ENCODE results near the gene OR4F6. TPM values are rescaled to one million over a fixed set of nuclear protein-coding genes. Genes with fewer than 3 reads are reported as not detected.

OR4F6 gene
- polyA plus RNA-seq, 4 donors = 0.03 TPM; not detected in 3

DNA sequence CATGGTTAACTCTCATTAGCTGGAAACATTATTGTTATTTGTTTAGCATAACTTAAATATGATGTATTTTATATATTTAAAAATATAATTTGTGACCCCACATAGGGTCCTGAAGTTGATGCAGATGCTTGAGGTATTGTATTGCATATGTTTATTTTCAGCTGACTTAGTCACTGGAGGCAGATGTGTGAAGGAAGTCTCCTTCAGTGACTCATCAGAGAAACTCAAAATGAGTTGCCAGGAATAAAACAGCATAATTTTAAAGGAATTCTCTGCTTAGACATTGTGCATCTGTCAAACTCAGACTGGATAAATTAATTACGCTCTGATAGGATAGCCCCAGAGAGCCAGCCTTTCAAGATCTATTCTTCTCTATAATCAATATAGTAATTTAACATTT, 7.9 kb upstream of the OR4F6 start:
- no peak overlapping the region for H3K4me3 ChIP-seq (ENCODE audit: low read depth in 1 of 3, low read length in 3 of 3)
- H3K27ac ChIP-seq (ENCODE audit: low read depth in 1 of 3, low read length in 2 of 3) = no peak overlapping the region
- H3K27me3 ChIP-seq (ENCODE audit: control insufficient read depth in 3 of 3, insufficient read depth in 3 of 3, low read length in 3 of 3) = no peaks in the 10 kb centered on the region
- no peaks in the 10 kb centered on the region for H3K4me1 ChIP-seq (ENCODE audit: control insufficient read depth in 3 of 3, insufficient read depth in 2 of 3, low read depth in 1 of 3, low read length in 2 of 3)
- WGBS, 3 donors = 85 to 90% (median 85%) methylated on average over 1 of the region's 1 CpG
- no peaks in the 10 kb centered on the region for H3K9me3 ChIP-seq (ENCODE audit: control insufficient read depth in 2 of 2, insufficient read depth in 1 of 2, low read depth in 1 of 2, low read length in 1 of 2)
- no peak for FAIRE-seq
- DNase-seq = no peak
- no peaks in the 10 kb centered on the region for H3K36me3 ChIP-seq (ENCODE audit: control insufficient read depth in 3 of 3, insufficient read depth in 2 of 3, low read depth in 1 of 3, low read length in 3 of 3)

DNA sequence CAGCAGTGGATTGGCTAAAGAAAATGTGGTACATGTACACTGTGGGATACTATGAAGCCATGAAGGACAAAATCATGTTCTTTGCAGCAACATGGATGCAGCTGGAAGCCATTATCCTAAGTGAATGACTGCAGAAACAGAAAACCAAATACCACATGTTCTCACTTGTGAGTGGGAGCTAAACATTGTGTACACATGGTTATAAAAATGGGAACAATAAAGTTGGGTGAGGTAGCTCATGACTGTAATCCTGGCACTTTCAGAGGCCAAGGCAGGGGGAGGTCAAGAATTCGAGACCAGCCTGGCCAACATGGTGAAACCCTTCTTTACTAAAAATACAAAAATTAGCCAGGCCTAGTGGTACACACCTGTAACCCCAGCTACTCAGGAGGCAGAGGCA, 3.6 kb upstream of the OR4F6 start:
- Histone ChIP-seq H3K9me3 (ENCODE audit: control insufficient read depth in 2 of 2, insufficient read depth in 1 of 2, low read depth in 1 of 2, low read length in 1 of 2) (no peaks in the 10 kb centered on the region), H3K4me3 (ENCODE audit: low read depth in 1 of 3, low read length in 3 of 3) (no peak overlapping the region), H3K4me1 (ENCODE audit: control insufficient read depth in 3 of 3, insufficient read depth in 2 of 3, low read depth in 1 of 3, low read length in 2 of 3) (no peaks in the 10 kb centered on the region), H3K27me3 (ENCODE audit: control insufficient read depth in 3 of 3, insufficient read depth in 3 of 3, low read length in 3 of 3) (no peaks in the 10 kb centered on the region), H3K36me3 (ENCODE audit: control insufficient read depth in 3 of 3, insufficient read depth in 2 of 3, low read depth in 1 of 3, low read length in 3 of 3) (no peaks in the 10 kb centered on the region), H3K27ac (ENCODE audit: low read depth in 1 of 3, low read length in 2 of 3) (no peak overlapping the region)
- WGBS, 3 donors = 37 to 71% (median 41%) methylated on average over 1 of the region's 1 CpG
- FAIRE-seq (no peak), DNase-seq (no peak)

GRCh38 chr15:101801048-101801447, 2.3 kb upstream of the OR4F6 start:
- Histone ChIP-seq H3K9me3 (ENCODE audit: control insufficient read depth in 2 of 2, insufficient read depth in 1 of 2, low read depth in 1 of 2, low read length in 1 of 2) (no peaks in the 10 kb centered on the region), H3K27me3 (ENCODE audit: control insufficient read depth in 3 of 3, insufficient read depth in 3 of 3, low read length in 3 of 3) (no peaks in the 10 kb centered on the region), H3K4me3 (ENCODE audit: low read depth in 1 of 3, low read length in 3 of 3) (no peak overlapping the region), H3K4me1 (ENCODE audit: control insufficient read depth in 3 of 3, insufficient read depth in 2 of 3, low read depth in 1 of 3, low read length in 2 of 3) (no peaks in the 10 kb centered on the region), H3K36me3 (ENCODE audit: control insufficient read depth in 3 of 3, insufficient read depth in 2 of 3, low read depth in 1 of 3, low read length in 3 of 3) (no peaks in the 10 kb centered on the region), H3K27ac (ENCODE audit: low read depth in 1 of 3, low read length in 2 of 3) (no peak overlapping the region)
- DNase-seq (no peak), FAIRE-seq (no peak)
- 89 to 100% (median 96%) methylated on average over 1 of the region's 1 CpG for WGBS, 3 donors

- FAIRE-seq (no peak), DNase-seq (no peak)
- no peak overlapping the region for H3K27ac ChIP-seq (ENCODE audit: low read depth in 1 of 3, low read length in 2 of 3)
- 73 to 79% (median 79%) methylated on average over 5 of the region's 5 CpGs for WGBS, 3 donors
- no peaks in the 10 kb centered on the region for H3K4me1 ChIP-seq (ENCODE audit: control insufficient read depth in 3 of 3, insufficient read depth in 2 of 3, low read depth in 1 of 3, low read length in 2 of 3)
- peaks cover 0 to 2% (median 0%) of the 10 kb centered on the region in 3 donors for H3K27me3 ChIP-seq (ENCODE audit: control insufficient read depth in 3 of 3, insufficient read depth in 3 of 3, low read length in 3 of 3)
- H3K36me3 ChIP-seq (ENCODE audit: control insufficient read depth in 3 of 3, insufficient read depth in 2 of 3, low read depth in 1 of 3, low read length in 3 of 3) = no peaks in the 10 kb centered on the region
- no peaks in the 10 kb centered on the region for H3K9me3 ChIP-seq (ENCODE audit: control insufficient read depth in 2 of 2, insufficient read depth in 1 of 2, low read depth in 1 of 2, low read length in 1 of 2)
- H3K4me3 ChIP-seq (ENCODE audit: low read depth in 1 of 3, low read length in 3 of 3) = no peak overlapping the region
Observed at GRCh38 chr15:101803676-101804075, 367 bp downstream of the OR4F6 start.

DNA sequence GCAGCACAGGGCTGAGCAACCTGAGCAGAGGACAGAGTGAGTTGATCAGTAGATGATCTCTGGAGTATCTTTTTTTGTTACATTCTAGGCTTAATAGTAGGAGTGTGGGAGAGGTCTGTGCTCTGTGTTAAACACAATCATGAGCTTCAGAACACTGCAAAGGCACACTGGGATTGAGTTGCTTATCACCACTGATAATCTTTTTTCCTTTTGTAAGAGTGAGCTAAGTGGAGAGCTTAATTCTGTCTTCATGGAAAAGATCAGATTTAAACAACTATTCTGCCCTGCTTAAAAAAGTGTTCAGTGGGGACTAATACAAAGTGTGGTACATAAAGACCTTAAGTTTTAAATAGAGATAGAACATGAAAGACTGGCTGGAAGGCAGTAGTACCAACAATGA, 1.1 kb downstream of the OR4F6 start:
- H3K27ac ChIP-seq (ENCODE audit: low read depth in 1 of 3, low read length in 2 of 3) = no peak overlapping the region
- FAIRE-seq = no peak
- H3K27me3 ChIP-seq (ENCODE audit: control insufficient read depth in 3 of 3, insufficient read depth in 3 of 3, low read length in 3 of 3) = peaks cover 0 to 2% (median 0%) of the 10 kb centered on the region in 3 donors
- no peaks in the 10 kb centered on the region for H3K4me1 ChIP-seq (ENCODE audit: control insufficient read depth in 3 of 3, insufficient read depth in 2 of 3, low read depth in 1 of 3, low read length in 2 of 3)
- H3K36me3 ChIP-seq (ENCODE audit: control insufficient read depth in 3 of 3, insufficient read depth in 2 of 3, low read depth in 1 of 3, low read length in 3 of 3) = no peaks in the 10 kb centered on the region
- H3K4me3 ChIP-seq (ENCODE audit: low read depth in 1 of 3, low read length in 3 of 3) = no peak overlapping the region
- H3K9me3 ChIP-seq (ENCODE audit: control insufficient read depth in 2 of 2, insufficient read depth in 1 of 2, low read depth in 1 of 2, low read length in 1 of 2) = no peaks in the 10 kb centered on the region
- no peak for DNase-seq

DNA sequence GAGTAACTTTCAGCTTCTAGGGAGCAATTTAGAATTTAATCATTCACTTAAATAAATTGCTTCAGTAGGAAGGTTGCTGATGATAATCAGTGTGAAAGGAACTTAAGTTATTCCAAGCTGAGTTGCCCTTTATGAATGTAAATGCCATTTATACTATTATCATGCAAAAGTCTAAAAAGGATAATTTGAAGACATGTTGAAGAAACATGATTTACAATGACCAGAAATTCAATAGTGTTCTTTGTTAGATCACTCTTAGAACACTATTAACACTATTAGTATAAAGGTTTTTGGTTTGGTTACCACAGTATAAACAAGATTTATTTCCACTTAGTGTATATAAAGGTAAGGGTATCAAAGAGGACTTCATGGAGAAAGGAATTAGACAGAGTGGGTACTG, 1.6 kb downstream of the OR4F6 start:
- no peaks in the 10 kb centered on the region for H3K9me3 ChIP-seq (ENCODE audit: control insufficient read depth in 2 of 2, insufficient read depth in 1 of 2, low read depth in 1 of 2, low read length in 1 of 2)
- no peak for FAIRE-seq

GRCh38 chr15:101805605-101806345, 2.5 kb downstream of the OR4F6 start:
- WGBS, 3 donors = 64 to 69% (median 67%) methylated on average over 6 of the region's 6 CpGs
- H3K9me3 ChIP-seq (ENCODE audit: control insufficient read depth in 2 of 2, insufficient read depth in 1 of 2, low read depth in 1 of 2, low read length in 1 of 2) = no peaks in the 10 kb centered on the region
- H3K27ac ChIP-seq (ENCODE audit: low read depth in 1 of 3, low read length in 2 of 3) = no peak overlapping the region
- no peak for FAIRE-seq
- H3K27me3 ChIP-seq (ENCODE audit: control insufficient read depth in 3 of 3, insufficient read depth in 3 of 3, low read length in 3 of 3) = peaks cover 0 to 2% (median 0%) of the 10 kb centered on the region in 3 donors
- DNase-seq = no peak
- peaks cover 0 to 10% (median 0%) of the 10 kb centered on the region in 3 donors for H3K4me1 ChIP-seq (ENCODE audit: control insufficient read depth in 3 of 3, insufficient read depth in 2 of 3, low read depth in 1 of 3, low read length in 2 of 3)
- no peak overlapping the region for H3K4me3 ChIP-seq (ENCODE audit: low read depth in 1 of 3, low read length in 3 of 3)
- H3K36me3 ChIP-seq (ENCODE audit: control insufficient read depth in 3 of 3, insufficient read depth in 2 of 3, low read depth in 1 of 3, low read length in 3 of 3) = no peaks in the 10 kb centered on the region

More for the DNA sequence above, 1.6 kb downstream of the OR4F6 start:
- H3K27me3 ChIP-seq (ENCODE audit: control insufficient read depth in 3 of 3, insufficient read depth in 3 of 3, low read length in 3 of 3) = peaks cover 0 to 2% (median 0%) of the 10 kb centered on the region in 3 donors
- no peak overlapping the region for H3K4me3 ChIP-seq (ENCODE audit: low read depth in 1 of 3, low read length in 3 of 3)
- H3K36me3 ChIP-seq (ENCODE audit: control insufficient read depth in 3 of 3, insufficient read depth in 2 of 3, low read depth in 1 of 3, low read length in 3 of 3) = no peaks in the 10 kb centered on the region
- no peak overlapping the region for H3K27ac ChIP-seq (ENCODE audit: low read depth in 1 of 3, low read length in 2 of 3)
- H3K4me1 ChIP-seq (ENCODE audit: control insufficient read depth in 3 of 3, insufficient read depth in 2 of 3, low read depth in 1 of 3, low read length in 2 of 3) = peaks cover 0 to 5% (median 0%) of the 10 kb centered on the region in 3 donors
- DNase-seq = no peak

DNA sequence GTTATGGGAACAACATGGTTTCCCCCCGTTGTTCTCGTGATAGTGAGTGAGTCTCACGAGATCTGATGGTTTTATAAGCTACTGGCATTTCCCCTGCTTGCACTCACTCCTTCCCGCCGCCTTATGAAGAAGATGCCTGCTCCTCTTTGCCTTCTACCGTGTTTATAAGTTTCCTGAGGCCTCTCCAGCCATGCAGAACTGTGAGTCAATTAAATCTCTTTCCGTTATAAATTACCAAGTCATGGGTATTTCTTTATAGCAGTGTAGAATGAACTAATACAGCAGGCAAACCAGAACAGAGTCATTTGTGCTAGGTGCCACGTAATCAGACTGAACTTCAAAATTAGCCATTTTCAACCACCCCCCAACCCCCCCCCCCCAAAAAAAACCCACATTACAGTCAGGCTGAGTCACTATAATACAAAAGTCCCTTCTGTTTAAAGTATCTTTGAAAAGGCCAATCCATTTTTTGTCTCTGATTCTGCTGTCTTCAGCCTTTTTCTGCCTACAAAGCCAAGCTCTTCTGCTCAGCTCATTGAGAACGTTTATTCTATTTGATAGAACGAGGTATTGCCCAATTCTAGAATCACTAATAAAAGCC, 4.1 kb downstream of the OR4F6 start:
- FAIRE-seq (no peak), DNase-seq (no peak)
- WGBS, 3 donors = 65 to 69% (median 69%) methylated on average over 10 of the region's 10 CpGs

More for the DNA sequence above, 4.1 kb downstream of the OR4F6 start:
- peaks cover 0 to 2% (median 0%) of the 10 kb centered on the region in 3 donors for H3K27me3 ChIP-seq (ENCODE audit: control insufficient read depth in 3 of 3, insufficient read depth in 3 of 3, low read length in 3 of 3)
- peaks cover 0 to 10% (median 0%) of the 10 kb centered on the region in 3 donors for H3K4me1 ChIP-seq (ENCODE audit: control insufficient read depth in 3 of 3, insufficient read depth in 2 of 3, low read depth in 1 of 3, low read length in 2 of 3)
- no peaks in the 10 kb centered on the region for H3K36me3 ChIP-seq (ENCODE audit: control insufficient read depth in 3 of 3, insufficient read depth in 2 of 3, low read depth in 1 of 3, low read length in 3 of 3)
- no peak overlapping the region for H3K27ac ChIP-seq (ENCODE audit: low read depth in 1 of 3, low read length in 2 of 3)
- H3K9me3 ChIP-seq (ENCODE audit: control insufficient read depth in 2 of 2, insufficient read depth in 1 of 2, low read depth in 1 of 2, low read length in 1 of 2) = no peaks in the 10 kb centered on the region
- H3K4me3 ChIP-seq (ENCODE audit: low read depth in 1 of 3, low read length in 3 of 3) = no peak overlapping the region

Measured in small intestine (tissue), 7 donors.